IMR-90 (cell line): ENCODE measurements around the gene CRYGC. TPM values are rescaled to one million over a fixed set of nuclear protein-coding genes. Genes with fewer than 3 reads are reported as not detected.

Experiments
- ATAC-seq: fragments of 200-7000 bp; cut with Tn5 transposase; 2 replicates; pipeline ENCODE4 v1.9.1; 2020; ENCODE audit warnings: low read depth, mild to moderate bottlenecking, moderate library complexity
- BruUV-seq: library from RNA; stranded (reverse); fragments of 400-500 nt; replicated peaks from 2 replicates; lab custom pipeline; 2021; lab: Mats Ljungman, UMichigan
- CTCF ChIA-PET: fragments of 300-600 bp; formaldehyde crosslinking; extraction: SDS; loops from one replicate; lab custom pipeline; 2021; ENCODE audit warnings: antibody characterized with exemption; lab: Yijun Ruan, JAX
- POLR2A ChIA-PET: fragments of 300-600 bp; sonication (Branson Sonifier 250); formaldehyde crosslinking; loops from one replicate; lab custom pipeline; 2022; ENCODE audit warnings: antibody characterized with exemption; ENCODE audit not compliant: unreplicated experiment; lab: Charles Lee
- DNase-seq: peaks from one replicate; pipeline ENCODE4 v3.0.0; 2013
- H2AFZ ChIP-seq: replicated peaks from 2 replicates; pipeline ENCODE3; 2013; ENCODE audit warnings: low read length, mild to moderate bottlenecking; ENCODE audit not compliant: poor library complexity
- H2AK5ac ChIP-seq: 2 replicates; pipeline ENCODE4 v1.6.1; 2013; ENCODE audit warnings: low read depth, low read length, inconsistent platforms
- H2AK9ac ChIP-seq: replicated peaks from 2 replicates; pipeline ENCODE3; 2013; ENCODE audit warnings: mild to moderate bottlenecking, low read depth, low read length, moderate library complexity; ENCODE audit not compliant: poor library complexity
- H2BK120ac ChIP-seq: 2 replicates; pipeline ENCODE4 v1.6.1; 2013; ENCODE audit warnings: low read depth, low read length, inconsistent platforms
- H2BK15ac ChIP-seq: 3 replicates; pipeline ENCODE4 v1.6.1; 2013; ENCODE audit warnings: low read depth, low read length, inconsistent platforms
- H2BK20ac ChIP-seq: 2 replicates; pipeline ENCODE4 v1.6.1; 2013; ENCODE audit warnings: low read depth, mild to moderate bottlenecking, inconsistent platforms, low read length, moderate library complexity
- H2BK5ac ChIP-seq: 2 replicates; pipeline ENCODE4 v1.6.1; 2013; ENCODE audit warnings: mild to moderate bottlenecking, low read depth, low read length, inconsistent platforms; ENCODE audit not compliant: poor library complexity, severe bottlenecking
- H3K14ac ChIP-seq: replicated peaks from 2 replicates; pipeline ENCODE4 v1.6.1; 2013; ENCODE audit warnings: low read depth, low read length, inconsistent platforms
- H3K18ac ChIP-seq: 2 replicates; pipeline ENCODE4 v1.6.1; 2013; ENCODE audit warnings: low read depth, low read length, control low read depth
- H3K23ac ChIP-seq: 2 replicates; pipeline ENCODE4 v1.6.1; 2013; ENCODE audit warnings: low read depth, low read length, inconsistent platforms
- H3K27ac ChIP-seq: 2 replicates; pipeline ENCODE4 v1.5.1; 2013; ENCODE audit warnings: mild to moderate bottlenecking, control low read depth, low read length; ENCODE audit not compliant: insufficient read depth
- H3K27me3 ChIP-seq: 2 replicates; pipeline ENCODE4 v1.6.1; 2013; ENCODE audit warnings: low read length; ENCODE audit not compliant: control insufficient read depth, insufficient read depth
- H3K36me3 ChIP-seq: 2 replicates; pipeline ENCODE4 v1.6.1; 2013; ENCODE audit warnings: low read length, mixed read lengths; ENCODE audit not compliant: control insufficient read depth, insufficient read depth
- H3K4ac ChIP-seq: 2 replicates; pipeline ENCODE4 v1.6.1; 2013; ENCODE audit warnings: low read depth, low read length, inconsistent platforms
- H3K4me1 ChIP-seq: 2 replicates; pipeline ENCODE4 v1.6.1; 2013; ENCODE audit warnings: low read length, mixed read lengths; ENCODE audit not compliant: control insufficient read depth, insufficient read depth
- H3K4me2 ChIP-seq: 2 replicates; pipeline ENCODE4 v1.6.1; 2013; ENCODE audit warnings: low read depth, mild to moderate bottlenecking, control low read depth, low read length, moderate library complexity
- H3K4me3 ChIP-seq: 2 replicates; pipeline ENCODE4 v1.5.1; 2013; ENCODE audit warnings: low read depth, mild to moderate bottlenecking, control low read depth, low read length, moderate library complexity; ENCODE audit not compliant: insufficient read depth
- H3K56ac ChIP-seq: 2 replicates; pipeline ENCODE4 v1.6.1; 2013; ENCODE audit warnings: low read length, inconsistent platforms; ENCODE audit not compliant: insufficient read depth; ENCODE audit errors: extremely low read depth
- H3K79me1 ChIP-seq, 2 experiments: 2 replicates each; pipeline ENCODE4 v1.6.1; 2013; ENCODE audit warnings: low read length in 2 of 2, inconsistent platforms in 1 of 2, low read depth in 1 of 2
- H3K9ac ChIP-seq: 2 replicates; pipeline ENCODE4 v1.6.1; 2013; ENCODE audit warnings: low read depth, low read length, control low read depth
- H3K9me1 ChIP-seq: 2 replicates; pipeline ENCODE4 v1.6.1; 2013; ENCODE audit warnings: low read length, inconsistent platforms; ENCODE audit not compliant: insufficient read depth
- H3K9me3 ChIP-seq: 2 replicates; pipeline ENCODE4 v1.6.1; 2013; ENCODE audit warnings: low read length; ENCODE audit not compliant: control insufficient read depth, insufficient read depth
- H4K20me1 ChIP-seq: 2 replicates; pipeline ENCODE4 v1.6.1; 2013; ENCODE audit warnings: low read length, inconsistent platforms; ENCODE audit not compliant: insufficient read depth
- H4K5ac ChIP-seq: 2 replicates; pipeline ENCODE4 v1.6.1; 2013; ENCODE audit warnings: mild to moderate bottlenecking, low read depth, low read length, control low read depth
- H4K8ac ChIP-seq, 2 experiments: 2 replicates each; pipeline ENCODE4 v1.6.1; 2013; ENCODE audit warnings: low read depth in 2 of 2, low read length in 2 of 2, control low read depth in 1 of 2, inconsistent platforms in 1 of 2
- H4K91ac ChIP-seq: 2 replicates; pipeline ENCODE4 v1.6.1; 2013; ENCODE audit warnings: low read depth, low read length, inconsistent platforms; ENCODE audit not compliant: insufficient read depth
- BHLHE40 ChIP-seq: fragments of 150-350 bp; IDR thresholded peaks from 2 replicates; pipeline ENCODE4 v1.6.1; 2016; ENCODE audit warnings: mild to moderate bottlenecking, low read depth, low read length
- CEBPB ChIP-seq: IDR thresholded peaks from 2 replicates; pipeline ENCODE4 v1.6.1; 2012; ENCODE audit warnings: low read depth, low read length, improper control_type of control experiment
- CHD1 ChIP-seq: IDR thresholded peaks from 2 replicates; pipeline ENCODE4 v1.6.1; 2012; ENCODE audit warnings: low read depth, low read length, improper control_type of control experiment
- CTCF ChIP-seq: conservative IDR thresholded peaks from 2 replicates; pipeline ENCODE4 v1.5.1; 2012; ENCODE audit warnings: mild to moderate bottlenecking, low read depth, low read length, improper control_type of control experiment
- ELK1 ChIP-seq: fragments of 150-350 bp; IDR thresholded peaks from 2 replicates; pipeline ENCODE4 v1.6.1; 2016; ENCODE audit warnings: low read depth, mild to moderate bottlenecking, low read length, moderate library complexity, borderline replicate concordance
- FOS ChIP-seq: fragments of 150-350 bp; IDR thresholded peaks from 2 replicates; pipeline ENCODE4 v1.6.1; 2016; ENCODE audit warnings: low read depth, low read length
- MAFK ChIP-seq: IDR thresholded peaks from 2 replicates; pipeline ENCODE4 v1.6.1; 2012; ENCODE audit warnings: low read depth, low read length, improper control_type of control experiment
- MAZ ChIP-seq: IDR thresholded peaks from 2 replicates; pipeline ENCODE4 v1.6.1; 2012; ENCODE audit warnings: low read depth, mild to moderate bottlenecking, low read length, improper control_type of control experiment, moderate library complexity, borderline replicate concordance
- MXI1 ChIP-seq: IDR thresholded peaks from 2 replicates; pipeline ENCODE4 v1.6.1; 2012; ENCODE audit warnings: low read depth, mild to moderate bottlenecking, low read length, moderate library complexity, borderline replicate concordance
- NFE2L2 ChIP-seq: fragments of 150-350 bp; IDR thresholded peaks from 2 replicates; pipeline ENCODE4 v1.6.1; 2016; ENCODE audit warnings: low read depth, mild to moderate bottlenecking, low read length
- POLR2A ChIP-seq: IDR thresholded peaks from 2 replicates; pipeline ENCODE4 v1.6.1; 2012; ENCODE audit warnings: mild to moderate bottlenecking, low read depth, low read length
- RAD21 ChIP-seq: IDR thresholded peaks from 2 replicates; pipeline ENCODE4 v1.6.1; 2012; ENCODE audit warnings: low read length, improper control_type of control experiment
- RCOR1 ChIP-seq: IDR thresholded peaks from 2 replicates; pipeline ENCODE4 v1.6.1; 2012; ENCODE audit warnings: mild to moderate bottlenecking, low read length, improper control_type of control experiment; ENCODE audit not compliant: insufficient replicate concordance
- RFX5 ChIP-seq: IDR thresholded peaks from 2 replicates; pipeline ENCODE4 v1.8.0; 2012; ENCODE audit warnings: low read depth, mild to moderate bottlenecking, low read length, moderate library complexity
- SMC3 ChIP-seq: fragments of 150-350 bp; IDR thresholded peaks from 2 replicates; pipeline ENCODE4 v1.6.1; 2016; ENCODE audit warnings: low read depth, mild to moderate bottlenecking, antibody characterized with exemption, low read length, moderate library complexity
- USF2 ChIP-seq: fragments of 150-350 bp; IDR thresholded peaks from 2 replicates; pipeline ENCODE4 v1.6.1; 2017; ENCODE audit warnings: mild to moderate bottlenecking, antibody characterized with exemption, low read length, low read depth
- WGBS, 2 experiments: methylation state at CpG; one replicate each; pipeline versions ENCODE4 v1.1.5 to v1.1.7; 2013; ENCODE audit warnings: missing lambda C conversion rate in 2 of 2; ENCODE audit not compliant: insufficient read length in 1 of 2; ENCODE audit errors: extremely low coverage in 2 of 2; 5-methylcytosine and 5-hydroxymethylcytosine counted together
- dilution Hi-C: fragments of 300-500 bp; cut with HindIII; formaldehyde crosslinking; loops from one replicate; pipeline ENCODE4 v1.14.3; 2018; ENCODE audit warnings: low sequenced_read_pairs; ENCODE audit not compliant: unreplicated experiment
- in situ Hi-C: fragments of 300-500 bp; cut with MboI; formaldehyde crosslinking; loops from 3 replicates; pipeline ENCODE4 v1.14.3; 2019; ENCODE audit warnings: low sequenced_read_pairs, inconsistent platforms, mixed read lengths
- intact Hi-C: fragments of 100-400 bp; cut with micrococcal nuclease; formaldehyde crosslinking; loops from 2 replicates; pipeline ENCODE4 v1.10.0; 2022
- polyA plus RNA-seq, 3 experiments: library from polyadenylated mRNA; depleted of rRNA; stranded (reverse); fragments of >200 nt; gene quantifications; 2 replicates each; pipeline ENCODE4 v1.2.3, GENCODE V29; 2012; ENCODE audit warnings: low replicate concordance in 1 of 3
- total RNA-seq: library from RNA; depleted of rRNA; stranded (reverse); fragments of >200 nt; gene quantifications from 2 replicates; pipeline ENCODE4 v1.2.3, GENCODE V29; 2012

The CRYGC gene
- total and polyA plus RNA-seq, 2 of the 4 experiments (the other 2 are of a cell fraction), result not detected

GRCh38 chr2:208097801-208098200 lies 31.8 kb downstream of the CRYGC start:
- dilution Hi-C loops, result no loop called here
- no CpG with 5 or more reads among the region's 5 CpGs for WGBS, 2 experiments

More at GRCh38 chr2:208097801-208098200, 31.8 kb downstream of the CRYGC start:
- Histone ChIP-seq H4K20me1 (no peaks in the 10 kb centered on the region), H2AK9ac (no peak overlapping the region), H4K91ac (no peak overlapping the region), H2BK15ac (no peak overlapping the region), H3K9ac (no peak overlapping the region), H2BK120ac (no peak overlapping the region), H3K36me3 (no peaks in the 10 kb centered on the region), H3K4me3 (no peak overlapping the region), H2AFZ (no peak overlapping the region), H3K4ac (no peak overlapping the region), H3K14ac (no peak overlapping the region), H2BK5ac (no peak overlapping the region), H3K4me1 (no peaks in the 10 kb centered on the region), H4K8ac (no peak overlapping the region), H3K79me1 (no peaks in the 10 kb centered on the region), H3K27ac (no peak overlapping the region), H3K4me2 (no peak overlapping the region), H3K27me3 (peaks cover 2% of the 10 kb centered on the region), H3K56ac (no peak overlapping the region), H3K9me3 (no peaks in the 10 kb centered on the region), H3K18ac (no peak overlapping the region), H3K23ac (no peak overlapping the region), H4K5ac (no peak overlapping the region), H3K9me1 (no peaks in the 10 kb centered on the region), H2BK20ac (no peak overlapping the region), H2AK5ac (no peak overlapping the region)
- in situ Hi-C loops (no loop called here), intact Hi-C loops (no loop called here)
- POLR2A ChIA-PET, result no interaction called here
- BruUV-seq, result no TSS peak
- peak; percentile 45 for ATAC-seq
- CTCF ChIA-PET, result no interaction called here
- no peak for TF ChIP-seq RFX5
- TF ChIP-seq FOS, result no peak
- TF ChIP-seq MAFK, result no peak
- TF ChIP-seq ELK1, result no peak
- TF ChIP-seq BHLHE40, result no peak
- TF ChIP-seq MXI1, result no peak
- TF ChIP-seq RAD21, result no peak
- TF ChIP-seq RCOR1, result no peak
- no peak for TF ChIP-seq CEBPB
- TF ChIP-seq CHD1, result no peak
- TF ChIP-seq CTCF, result no peak
- no peak for TF ChIP-seq SMC3
- TF ChIP-seq USF2, result no peak
- TF ChIP-seq POLR2A, result no peak
- TF ChIP-seq NFE2L2, result no peak
- TF ChIP-seq MAZ, result no peak
- DNase-seq, result no peak
